HG03175 (cell line): ENCODE data around the gene HMGA1.
"Not testable (repeated sequence)": the region's sequence is repeated elsewhere in the genome, so short reads cannot be mapped to it uniquely, and the experiment has no call there.

Source experiments
- ATAC-seq: cut with Tn5 transposase; IDR thresholded peaks from one replicate; pipeline ENCODE4 v1.9.1; 2021; ENCODE audit warnings: mild to moderate bottlenecking, moderate library complexity; ENCODE audit not compliant: unreplicated experiment

Gene HMGA1

GRCh38 chr6:34259529-34260069, 22.9 kb downstream of the HMGA1 start:
- ATAC-seq, result no peak

GRCh38 chr6:34260576-34261267, 24.0 kb downstream of the HMGA1 start:
- ATAC-seq, result no peak

- not testable (repeated sequence) for ATAC-seq
Observed at GRCh38 chr6:34263484-34263883, 26.8 kb downstream of the HMGA1 start.

GRCh38 chr6:34267746-34268145, 31.1 kb downstream of the HMGA1 start:
- ATAC-seq, result no peak

GRCh38 chr6:34269132-34269531, 32.5 kb downstream of the HMGA1 start:
- ATAC-seq, result not testable (repeated sequence)

GRCh38 chr6:34269658-34270341, 33.1 kb downstream of the HMGA1 start:
- not testable (repeated sequence) for ATAC-seq

GRCh38 chr6:34272013-34272926, 35.6 kb downstream of the HMGA1 start:
- no peak for ATAC-seq

- ATAC-seq, result no peak
Observed at GRCh38 chr6:34273242-34273805, 36.7 kb downstream of the HMGA1 start.

GRCh38 chr6:34274129-34274528, 37.5 kb downstream of the HMGA1 start:
- no peak for ATAC-seq

- ATAC-seq, result no peak
Observed at GRCh38 chr6:34275128-34275804, 38.6 kb downstream of the HMGA1 start.

GRCh38 chr6:34276191-34276590, 39.5 kb downstream of the HMGA1 start:
- no peak for ATAC-seq

- ATAC-seq, result no peak
Observed at GRCh38 chr6:34276881-34277762, 40.4 kb downstream of the HMGA1 start.

- no peak for ATAC-seq
Observed at GRCh38 chr6:34277763-34278112, 41.1 kb downstream of the HMGA1 start.

- no peak for ATAC-seq
Observed at GRCh38 chr6:34278833-34279232, 42.2 kb downstream of the HMGA1 start.

- ATAC-seq, result no peak
Observed at GRCh38 chr6:34280216-34280615, 43.5 kb downstream of the HMGA1 start.

GRCh38 chr6:34281702-34282334, 45.1 kb downstream of the HMGA1 start:
- no peak for ATAC-seq

GRCh38 chr6:34284563-34285447, 48.1 kb downstream of the HMGA1 start:
- ATAC-seq, result no peak
